ENCODE results near the gene EHD3.

GRCh38 chr2:31284107-31284506 is 50.2 kb downstream of the EHD3 start:
- TF ChIP-seq ASH2L (IDR thresholded peaks at IDR 0.05; ENCODE audit: low read length) (no peak), NRF1 (IDR thresholded peaks at IDR 0.05; ENCODE audit: low read depth, low read length) (no peak), POLR2A (IDR thresholded peaks at IDR 0.05; ENCODE audit: control extremely low read depth in 1 of 2, low read depth in 2 of 2, low read length in 2 of 2) (no peak), E2F6 (IDR thresholded peaks at IDR 0.05) (no peak), SUZ12 (IDR thresholded peaks at IDR 0.05; ENCODE audit: low read length) (no peak), HDAC6 (IDR thresholded peaks at IDR 0.05; ENCODE audit: low read depth, low read length) (no peak), SP2 (IDR thresholded peaks at IDR 0.05; ENCODE audit: low read length) (no peak), EZH2 (IDR thresholded peaks at IDR 0.05; ENCODE audit: low read depth, low read length, severe bottlenecking) (no peak), SAP30 (IDR thresholded peaks at IDR 0.05; ENCODE audit: insufficient read depth, insufficient replicate concordance, low read length) (no peak), HDAC2 (IDR thresholded peaks at IDR 0.05; ENCODE audit: borderline replicate concordance in 1 of 2, low read depth in 2 of 2, low read length in 2 of 2) (no peak)
- TF ChIP-seq, protein P1, sequence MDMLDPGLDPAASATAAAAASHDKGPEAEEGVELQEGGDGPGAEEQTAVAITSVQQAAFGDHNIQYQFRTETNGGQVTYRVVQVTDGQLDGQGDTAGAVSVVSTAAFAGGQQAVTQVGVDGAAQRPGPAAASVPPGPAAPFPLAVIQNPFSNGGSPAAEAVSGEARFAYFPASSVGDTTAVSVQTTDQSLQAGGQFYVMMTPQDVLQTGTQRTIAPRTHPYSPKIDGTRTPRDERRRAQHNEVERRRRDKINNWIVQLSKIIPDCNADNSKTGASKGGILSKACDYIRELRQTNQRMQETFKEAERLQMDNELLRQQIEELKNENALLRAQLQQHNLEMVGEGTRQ (IDR thresholded peaks at IDR 0.05; ENCODE audit: low read length) = no peak
- TF ChIP-seq, protein P2, sequence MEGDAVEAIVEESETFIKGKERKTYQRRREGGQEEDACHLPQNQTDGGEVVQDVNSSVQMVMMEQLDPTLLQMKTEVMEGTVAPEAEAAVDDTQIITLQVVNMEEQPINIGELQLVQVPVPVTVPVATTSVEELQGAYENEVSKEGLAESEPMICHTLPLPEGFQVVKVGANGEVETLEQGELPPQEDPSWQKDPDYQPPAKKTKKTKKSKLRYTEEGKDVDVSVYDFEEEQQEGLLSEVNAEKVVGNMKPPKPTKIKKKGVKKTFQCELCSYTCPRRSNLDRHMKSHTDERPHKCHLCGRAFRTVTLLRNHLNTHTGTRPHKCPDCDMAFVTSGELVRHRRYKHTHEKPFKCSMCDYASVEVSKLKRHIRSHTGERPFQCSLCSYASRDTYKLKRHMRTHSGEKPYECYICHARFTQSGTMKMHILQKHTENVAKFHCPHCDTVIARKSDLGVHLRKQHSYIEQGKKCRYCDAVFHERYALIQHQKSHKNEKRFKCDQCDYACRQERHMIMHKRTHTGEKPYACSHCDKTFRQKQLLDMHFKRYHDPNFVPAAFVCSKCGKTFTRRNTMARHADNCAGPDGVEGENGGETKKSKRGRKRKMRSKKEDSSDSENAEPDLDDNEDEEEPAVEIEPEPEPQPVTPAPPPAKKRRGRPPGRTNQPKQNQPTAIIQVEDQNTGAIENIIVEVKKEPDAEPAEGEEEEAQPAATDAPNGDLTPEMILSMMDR (IDR thresholded peaks at IDR 0.05; ENCODE audit: control extremely low read depth in 1 of 3, insufficient read depth in 1 of 3, low read depth in 1 of 3, low read length in 3 of 3) = no peak

Measured in H1 (cell line).